Lower leg skin (tissue), 4 donors: ENCODE data around the gene SHISA5. TPM values are rescaled to one million over a fixed set of nuclear protein-coding genes. Genes with fewer than 3 reads are reported as not detected.

Source experiments
- DNase-seq, 2 donors: peaks; one replicate each; pipeline ENCODE4 v3.0.0-alpha.2; 2019; ENCODE audit warnings: low spot score in 2 of 2
- H3K4me3 ChIP-seq: fragments of 200-600 bp; sonication (generic); 2 replicates; pipeline ENCODE4 v1.5.1; 2017; ENCODE audit warnings: mild to moderate bottlenecking, low read depth; ENCODE audit not compliant: poor library complexity, severe bottlenecking
- POLR2A ChIP-seq, 2 donors: fragments of 450-650 bp; IDR thresholded peaks; one replicate each; pipeline ENCODE4 v1.6.1; 2016 to 2017; ENCODE audit warnings: antibody characterized with exemption in 2 of 2, mild to moderate bottlenecking in 1 of 2, moderate library complexity in 1 of 2
- WGBS, 2 donors: methylation state at CpG; one replicate each; pipeline ENCODE4 v1.1.5; 2018; 5-methylcytosine and 5-hydroxymethylcytosine counted together
- intact Hi-C: fragments of 100-400 bp; cut with DNase I; formaldehyde crosslinking; loops from one replicate; pipeline ENCODE4 v1.15.0; 2023; ENCODE audit warnings: low total_unique reads
- total RNA-seq, 4 donors: library from RNA; depleted of rRNA; stranded (reverse); fragments of >200 nt; gene quantifications; one replicate each; pipeline ENCODE4 v1.1.0, GENCODE V29; 2016
- TF ChIP-seq, protein P1 (sequence below), 3 donors: fragments of 450-650 bp; IDR thresholded peaks; one replicate each; pipeline ENCODE4 v1.5.1; 2016; ENCODE audit warnings: antibody characterized with exemption in 3 of 3, mild to moderate bottlenecking in 3 of 3, moderate library complexity in 2 of 3

The SHISA5 gene
- total RNA-seq, 4 donors from 2014 or later: 64.3 to 93.6 (median 71.0) TPM

- H3K4me3 ChIP-seq: no peak overlapping the region
- DNase-seq: no peak
- intact Hi-C loops: loop anchor here (10.0 kb wide), 1 partner anchor 83 kb away; a partner anchor contains a TSS
- TF ChIP-seq, protein P1, sequence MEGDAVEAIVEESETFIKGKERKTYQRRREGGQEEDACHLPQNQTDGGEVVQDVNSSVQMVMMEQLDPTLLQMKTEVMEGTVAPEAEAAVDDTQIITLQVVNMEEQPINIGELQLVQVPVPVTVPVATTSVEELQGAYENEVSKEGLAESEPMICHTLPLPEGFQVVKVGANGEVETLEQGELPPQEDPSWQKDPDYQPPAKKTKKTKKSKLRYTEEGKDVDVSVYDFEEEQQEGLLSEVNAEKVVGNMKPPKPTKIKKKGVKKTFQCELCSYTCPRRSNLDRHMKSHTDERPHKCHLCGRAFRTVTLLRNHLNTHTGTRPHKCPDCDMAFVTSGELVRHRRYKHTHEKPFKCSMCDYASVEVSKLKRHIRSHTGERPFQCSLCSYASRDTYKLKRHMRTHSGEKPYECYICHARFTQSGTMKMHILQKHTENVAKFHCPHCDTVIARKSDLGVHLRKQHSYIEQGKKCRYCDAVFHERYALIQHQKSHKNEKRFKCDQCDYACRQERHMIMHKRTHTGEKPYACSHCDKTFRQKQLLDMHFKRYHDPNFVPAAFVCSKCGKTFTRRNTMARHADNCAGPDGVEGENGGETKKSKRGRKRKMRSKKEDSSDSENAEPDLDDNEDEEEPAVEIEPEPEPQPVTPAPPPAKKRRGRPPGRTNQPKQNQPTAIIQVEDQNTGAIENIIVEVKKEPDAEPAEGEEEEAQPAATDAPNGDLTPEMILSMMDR (IDR thresholded peaks at IDR 0.05): no peak
- no peak for TF ChIP-seq POLR2A (IDR thresholded peaks at IDR 0.05)
- WGBS, 2 donors: 73 to 85% methylated on average over 5 of the region's 5 CpGs
Observed at GRCh38 chr3:48548126-48548525, 44.2 kb upstream of the SHISA5 start.

- TF ChIP-seq, protein P1 (IDR thresholded peaks at IDR 0.05): no peak
- TF ChIP-seq POLR2A (IDR thresholded peaks at IDR 0.05): no peak
- WGBS, 2 donors: 70 to 72% methylated on average over 4 of the region's 4 CpGs
- intact Hi-C loops: loop anchor here (1.0 to 10.0 kb wide), 2 partner anchors 33 to 82 kb away; a partner anchor contains a TSS
- no peak overlapping the region for H3K4me3 ChIP-seq
- no peak for DNase-seq
Observed at GRCh38 chr3:48546203-48546829, 42.3 kb upstream of the SHISA5 start.

- no peak overlapping the region for H3K4me3 ChIP-seq
- 82 to 86% methylated on average over 5 of the region's 5 CpGs for WGBS, 2 donors
- TF ChIP-seq, protein P1 (IDR thresholded peaks at IDR 0.05): no peak
- no peak for TF ChIP-seq POLR2A (IDR thresholded peaks at IDR 0.05)
- DNase-seq: no peak
- intact Hi-C loops: loop anchor here (10.0 kb wide), 1 partner anchor 79 kb away; a partner anchor contains a TSS
Observed at GRCh38 chr3:48544141-48544540, 40.2 kb upstream of the SHISA5 start.

DNA sequence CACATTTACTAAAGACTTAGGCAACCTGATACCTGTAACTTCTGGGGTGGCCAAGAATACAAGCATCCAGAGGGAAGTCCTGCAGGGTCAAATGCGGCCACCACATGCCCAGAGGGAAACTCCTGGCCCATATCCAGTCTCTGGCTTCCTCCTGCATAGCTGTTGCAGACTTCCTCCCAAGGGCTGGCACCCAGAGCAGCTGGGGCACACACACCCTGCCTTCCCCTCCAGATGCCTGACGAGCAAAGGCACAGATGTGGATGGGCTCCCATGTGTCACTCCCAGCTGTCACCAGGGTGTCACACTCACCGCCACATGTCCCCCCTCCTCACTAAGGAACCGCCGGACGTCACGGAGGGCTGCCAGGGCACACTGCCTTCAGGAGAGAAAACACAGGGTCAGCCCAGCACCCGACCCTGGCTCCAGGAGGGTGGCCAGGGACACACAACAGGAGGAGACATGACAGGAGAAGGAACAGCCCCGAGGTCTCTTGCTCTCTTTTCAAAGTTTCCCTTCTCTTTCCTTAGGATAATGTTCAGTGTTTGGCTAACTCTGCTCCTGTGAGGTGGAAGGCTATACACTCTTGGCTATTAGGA, 39.4 kb upstream of the SHISA5 start:
- 46 to 69% methylated on average over 4 to 7 of the region's 9 CpGs for WGBS, 2 donors
- intact Hi-C loops: loop anchor here (10.0 kb wide), 1 partner anchor 79 kb away; a partner anchor contains a TSS
- no peak for TF ChIP-seq POLR2A (IDR thresholded peaks at IDR 0.05)
- TF ChIP-seq, protein P1 (IDR thresholded peaks at IDR 0.05): no peak
- no peak for DNase-seq
- H3K4me3 ChIP-seq: no peak overlapping the region

DNA sequence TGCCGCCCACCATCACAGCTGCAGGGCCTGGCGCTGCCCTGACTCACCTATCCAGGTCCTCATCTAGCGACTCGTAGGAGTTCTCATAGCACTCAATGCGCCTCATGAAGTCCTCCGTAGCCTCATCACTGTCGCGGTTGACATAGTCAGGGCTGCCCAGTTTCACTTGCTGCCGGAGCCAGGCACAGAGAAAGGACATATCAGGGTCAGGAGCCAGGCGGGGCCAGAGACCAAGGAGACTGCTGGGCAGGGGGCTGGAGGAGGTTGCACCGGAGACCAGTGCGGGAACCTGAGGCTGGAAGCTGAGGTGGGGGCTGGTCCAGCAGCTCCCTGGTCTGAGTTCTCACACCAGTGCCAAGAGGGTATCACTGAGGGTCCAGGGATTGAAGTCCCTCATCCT, 34.5 kb upstream of the SHISA5 start:
- H3K4me3 ChIP-seq: no peak overlapping the region
- intact Hi-C loops: no loop called here
- TF ChIP-seq POLR2A (IDR thresholded peaks at IDR 0.05): no peak
- TF ChIP-seq, protein P1 (IDR thresholded peaks at IDR 0.05): no peak
- 92% methylated on average over 12 of the region's 12 CpGs for WGBS, 2 donors
- DNase-seq: no peak
